ENCODE measurements around the gene ZC3H4.

ZC3H4 gene

DNA sequence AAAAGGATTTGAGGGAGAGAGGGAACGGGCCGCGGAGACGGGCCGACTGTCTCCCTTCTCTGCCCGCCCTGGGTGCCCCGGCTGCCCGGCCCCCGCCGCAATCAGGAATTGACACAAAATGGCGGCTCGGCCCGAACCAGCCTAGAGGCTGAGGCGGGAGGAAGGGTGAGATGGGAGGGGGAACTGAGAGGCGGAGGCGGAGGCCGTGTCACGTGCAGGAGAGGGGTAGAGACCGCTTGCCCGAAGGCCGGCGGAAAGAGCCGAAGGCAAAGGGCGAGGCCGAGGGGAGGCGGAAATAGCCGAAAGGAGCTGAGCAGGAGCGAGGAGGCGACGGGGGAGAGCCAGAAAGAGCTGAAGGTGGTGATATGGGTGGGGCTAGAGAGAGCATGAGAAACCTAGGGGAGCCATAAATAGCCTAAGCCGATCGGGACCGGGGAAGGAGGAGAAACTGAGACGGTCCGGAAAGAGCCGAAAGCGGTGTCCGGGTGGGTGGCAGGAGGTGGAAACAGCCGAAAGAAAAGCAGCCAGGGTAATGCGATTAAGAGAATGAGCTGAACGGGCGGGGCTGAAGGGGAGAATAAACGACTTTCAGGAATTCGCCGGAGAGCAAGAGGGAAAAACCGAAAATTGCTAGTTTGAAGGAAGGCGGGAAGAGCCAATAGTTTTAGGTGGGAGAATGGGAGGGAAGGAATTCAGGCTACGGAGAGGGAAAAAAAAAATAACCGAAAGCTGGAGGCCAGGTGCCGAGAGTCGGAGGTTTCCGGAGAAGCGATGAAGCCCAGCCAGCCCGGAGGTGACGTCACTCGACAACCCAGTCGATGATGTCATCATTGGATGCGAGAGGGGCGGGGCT lies at the start of gene ZC3H4:
Gene ZC3H4, minus strand, starts transcription at position 780 of the 853 bp plus-strand sequence. CDS start 1,192 bp downstream, outside the sequence.
- ChIA-PET POLR2A (interaction anchor here (0.6 to 1.9 kb wide), 22 partner anchors 9 to 285 kb away, joined by 3 to 12 read pairs (median 4); partner anchors contain the start of genes CCDC9, NPAS1 and SAE1), CTCF (interaction anchor here (0.8 to 2.8 kb wide), 9 partner anchors 10 to 134 kb away, joined by 3 to 22 read pairs (median 6); no protein-coding TSS in a partner anchor)
- DNase-seq (ENCODE audit: low read depth, low spot score) = peak; percentile 95

DNA sequence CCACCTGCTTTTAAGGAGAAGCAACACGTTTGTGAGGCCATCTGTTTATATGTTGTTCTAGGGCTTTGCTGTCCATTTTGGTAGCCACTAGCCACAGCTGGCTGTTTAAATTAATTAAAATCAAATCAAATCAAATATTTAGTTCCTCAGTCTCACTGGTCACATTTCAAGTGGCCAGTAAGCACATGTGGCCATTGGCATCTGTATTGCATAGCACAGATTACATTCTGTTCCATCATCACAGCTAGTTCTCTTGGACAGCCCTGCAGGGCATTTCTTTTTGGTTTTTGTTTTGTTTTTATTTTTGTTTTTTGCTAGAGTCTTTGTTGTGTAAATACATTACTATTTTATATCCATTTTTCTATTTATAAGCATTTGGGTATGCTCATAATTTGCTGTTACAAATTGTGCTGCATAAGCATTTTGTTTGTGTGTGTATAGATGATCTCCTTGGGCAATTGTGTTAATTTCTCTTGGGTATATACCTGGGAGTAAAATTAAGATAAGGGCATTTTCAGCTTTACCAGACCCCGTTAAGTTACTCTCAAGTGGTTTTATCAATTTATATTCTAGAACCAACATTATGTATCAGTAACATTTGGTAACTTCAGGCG lies 48.4 kb upstream of the ZC3H4 start:
- H3K4me3 ChIP-seq (ENCODE audit: low read depth, low read length) = no peak overlapping the region
- DNase-seq (ENCODE audit: low read depth, low spot score) = no peak
- POLR2A ChIA-PET = no interaction called here
- TF ChIP-seq CTCF (IDR thresholded peaks at IDR 0.05; ENCODE audit: insufficient read depth, low read length, missing control alignments) = no peak
- CTCF ChIA-PET = interaction anchor here (1.0 to 20.6 kb wide), 5 partner anchors 10 to 87 kb away, joined by 3 to 512 read pairs (median 8); no protein-coding TSS in a partner anchor

More for the DNA sequence above, at the start of gene ZC3H4:
- H3K4me3 ChIP-seq (ENCODE audit: low read depth, low read length) = peak within 1 kb of the TSS; percentile 86
- TF ChIP-seq CTCF (IDR thresholded peaks at IDR 0.05; ENCODE audit: insufficient read depth, low read length, missing control alignments) = no peak

DNA sequence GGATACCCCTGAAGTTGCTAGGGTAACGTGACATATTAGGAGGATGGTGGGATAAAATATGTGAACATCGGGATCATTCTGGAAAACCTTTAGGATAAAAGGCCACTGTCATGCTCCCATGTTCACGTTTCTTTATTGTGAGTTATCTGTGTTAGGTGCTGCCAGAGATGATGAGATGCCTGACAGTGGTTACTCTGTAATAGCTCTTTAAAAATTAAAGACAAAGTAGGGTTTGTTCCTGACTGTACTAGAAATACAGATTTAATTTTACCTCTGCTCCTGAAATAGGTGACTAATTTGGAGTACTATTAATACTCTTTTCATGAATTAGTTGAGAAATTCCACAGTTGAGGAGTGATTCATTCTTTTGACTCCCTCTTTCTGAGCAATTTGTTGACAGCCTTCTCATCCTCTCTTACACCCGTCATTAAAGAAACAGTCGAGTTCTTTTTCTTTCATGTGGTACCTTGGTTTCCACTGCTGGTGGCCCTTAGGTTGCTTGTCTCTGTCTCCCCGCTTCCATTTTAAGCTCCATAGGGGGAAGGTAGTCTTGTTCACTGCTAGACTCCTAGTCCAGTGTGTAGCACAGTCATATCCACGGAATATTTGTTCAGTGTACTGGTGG lies 45.4 kb upstream of the ZC3H4 start:
- DNase-seq (ENCODE audit: low read depth, low spot score) = no peak
- POLR2A ChIA-PET = interaction anchor here (0.7 to 2.3 kb wide), 3 partner anchors 18 to 85 kb away, joined by 3 to 9 read pairs (median 5); no protein-coding TSS in a partner anchor
- no peak for TF ChIP-seq CTCF (IDR thresholded peaks at IDR 0.05; ENCODE audit: insufficient read depth, low read length, missing control alignments)
- H3K4me3 ChIP-seq (ENCODE audit: low read depth, low read length) = no peak overlapping the region
- CTCF ChIA-PET = interaction anchor here (0.8 to 20.6 kb wide), 12 partner anchors 9 to 190 kb away, joined by 3 to 512 read pairs (median 5); partner anchors contain the start of gene DHX34

DNA sequence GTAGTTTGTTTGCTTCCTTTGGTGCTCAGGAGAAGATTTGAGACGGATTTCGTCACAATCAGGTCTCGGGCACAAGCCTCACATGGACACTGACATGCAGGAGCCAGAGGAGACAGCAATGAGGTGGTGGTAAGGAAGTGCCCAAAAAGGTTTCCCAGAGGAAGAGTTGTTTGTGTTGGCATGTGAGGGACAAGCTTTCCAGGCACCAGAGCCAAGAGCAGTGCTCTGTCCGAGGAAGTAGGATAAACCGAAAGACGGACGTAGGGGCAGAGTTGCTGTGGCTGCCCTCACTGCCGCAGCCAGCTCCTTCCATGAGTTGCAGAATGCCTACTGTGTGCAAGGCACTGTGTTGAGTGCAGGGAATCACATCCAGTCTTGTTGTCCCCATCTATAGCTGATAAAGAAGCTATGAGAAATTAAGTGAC lies 44.8 kb upstream of the ZC3H4 start:
- H3K4me3 ChIP-seq (ENCODE audit: low read depth, low read length) = no peak overlapping the region
- no peak for TF ChIP-seq CTCF (IDR thresholded peaks at IDR 0.05; ENCODE audit: insufficient read depth, low read length, missing control alignments)
- POLR2A ChIA-PET = interaction anchor here (0.5 to 2.3 kb wide), 4 partner anchors 68 to 129 kb away, joined by 3 to 9 read pairs (median 4); no protein-coding TSS in a partner anchor
- no peak for DNase-seq (ENCODE audit: low read depth, low spot score)
- CTCF ChIA-PET = interaction anchor here (0.7 to 20.6 kb wide), 10 partner anchors 8 to 191 kb away, joined by 3 to 512 read pairs (median 6); partner anchors contain the start of gene DHX34

GRCh38 chr19:47157431-47158321 lies 44.1 kb upstream of the ZC3H4 start:
- no peak overlapping the region for H3K4me3 ChIP-seq (ENCODE audit: low read depth, low read length)
- DNase-seq (ENCODE audit: low read depth, low spot score) = no peak
- ChIA-PET POLR2A (interaction anchor here (0.5 to 2.3 kb wide), 4 partner anchors 70 to 130 kb away, joined by 3 to 9 read pairs (median 4); no protein-coding TSS in a partner anchor), CTCF (interaction anchor here (0.7 to 20.6 kb wide), 11 partner anchors 7 to 191 kb away, joined by 3 to 512 read pairs (median 5); partner anchors contain the start of gene DHX34)
- TF ChIP-seq CTCF (IDR thresholded peaks at IDR 0.05; ENCODE audit: insufficient read depth, low read length, missing control alignments) = no peak

Measured in AG04449 (cell line).